GM21423 (cell line): Measurements from ENCODE around the gene ZNF614.
"Not testable (repeated sequence)": the region's sequence is repeated elsewhere in the genome, so short reads cannot be mapped to it uniquely, and the experiment has no call there.

Experiments used
- ATAC-seq: cut with Tn5 transposase; IDR thresholded peaks from one replicate; pipeline ENCODE4 v1.9.1; 2021; ENCODE audit warnings: mild to moderate bottlenecking, moderate library complexity; ENCODE audit not compliant: unreplicated experiment

Gene ZNF614

GRCh38 chr19:52028027-52028779 is at the start of gene ZNF614:
Gene ZNF614, minus strand, starts transcription at chr19:52028379. Its CDS starts 2,634 bp downstream, at chr19:52025745.
- peak; percentile 85 for ATAC-seq

DNA sequence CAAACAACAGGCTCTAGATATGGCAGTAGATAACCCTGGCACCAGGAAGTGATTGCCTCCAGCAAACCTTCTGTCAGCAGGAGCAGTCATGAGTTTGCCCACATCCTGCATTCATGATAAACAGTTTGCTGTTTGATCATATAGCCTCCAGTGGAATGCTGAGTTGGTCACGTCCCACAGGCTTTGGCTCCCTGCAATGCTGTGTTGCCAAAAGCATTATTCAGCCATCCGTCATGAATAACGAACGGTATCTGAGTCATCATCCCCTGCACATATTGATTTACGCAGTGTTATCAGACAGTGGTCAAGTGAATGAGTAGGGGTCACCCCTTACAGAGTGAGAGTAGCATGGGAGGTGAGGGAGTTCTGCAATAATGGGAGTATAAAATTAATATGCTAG is 42.3 kb upstream of the ZNF614 start:
- no peak for ATAC-seq

GRCh38 chr19:52069653-52070052 is 41.5 kb upstream of the ZNF614 start:
- no peak for ATAC-seq

- no peak for ATAC-seq
Measured at GRCh38 chr19:52066258-52066863, 38.2 kb upstream of the ZNF614 start.

- no peak for ATAC-seq
Measured at GRCh38 chr19:52065399-52065798, 37.2 kb upstream of the ZNF614 start.

GRCh38 chr19:52056480-52056879 is 28.3 kb upstream of the ZNF614 start:
- not testable (repeated sequence) for ATAC-seq

DNA sequence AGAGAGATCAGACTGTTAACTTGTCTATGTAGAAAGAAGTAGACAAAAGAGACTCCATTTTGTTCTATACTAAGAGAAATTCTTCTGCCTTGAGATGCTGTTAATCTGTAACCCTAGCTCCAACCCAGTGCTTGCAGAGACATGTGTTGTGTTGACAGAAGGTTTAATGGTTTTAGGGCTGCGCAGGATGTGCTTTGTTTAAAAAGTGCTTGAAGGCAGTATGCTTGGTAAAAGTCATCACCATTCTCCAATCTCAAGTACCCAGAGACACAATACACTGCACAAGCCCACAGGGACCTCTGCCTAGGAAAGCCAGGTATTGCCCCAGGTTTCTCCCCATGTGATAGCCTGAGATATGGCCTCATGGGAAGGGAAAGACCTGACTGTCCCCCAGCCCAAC is 23.6 kb upstream of the ZNF614 start:
- not testable (repeated sequence) for ATAC-seq

- ATAC-seq = peak; percentile 77
Measured at GRCh38 chr19:52048555-52049501, 20.6 kb upstream of the ZNF614 start, which contains the start of gene ZNF432. Gene ZNF432, minus strand, starts transcription at chr19:52048838. Its CDS starts 1,970 bp downstream, at chr19:52046868.

GRCh38 chr19:52039169-52039568 is 11.0 kb upstream of the ZNF614 start:
- ATAC-seq = no peak

DNA sequence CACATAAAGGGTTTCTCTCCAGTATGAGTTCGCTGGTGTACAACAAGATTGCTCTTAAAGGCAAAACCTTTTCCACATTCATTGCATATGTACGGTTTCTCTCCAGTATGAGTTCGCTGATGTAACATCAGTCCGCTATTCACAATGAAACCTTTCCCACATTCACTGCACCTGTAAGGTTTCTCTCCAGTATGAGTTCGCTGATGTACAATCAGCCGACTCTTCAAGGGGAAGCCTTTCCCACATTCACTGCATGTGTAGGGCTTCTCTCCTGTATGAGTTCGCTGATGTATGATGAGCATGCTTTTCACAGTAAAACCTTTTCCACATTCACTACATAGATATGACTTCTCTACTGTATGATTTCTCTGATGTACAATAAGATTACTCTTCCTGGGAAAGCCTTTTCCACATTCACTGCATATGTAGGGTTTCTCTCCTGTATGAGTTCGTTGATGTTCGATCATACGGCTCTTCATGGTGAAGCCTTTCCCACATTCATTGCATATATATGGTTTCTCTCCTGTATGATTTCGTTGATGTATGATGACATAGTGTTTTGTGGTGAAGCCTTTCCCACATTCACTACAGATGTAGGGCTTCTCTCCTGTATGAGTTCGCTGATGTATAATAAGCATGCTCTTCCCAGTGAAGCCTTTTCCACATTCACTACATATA is 6.0 kb upstream of the ZNF614 start:
- ATAC-seq = no peak

DNA sequence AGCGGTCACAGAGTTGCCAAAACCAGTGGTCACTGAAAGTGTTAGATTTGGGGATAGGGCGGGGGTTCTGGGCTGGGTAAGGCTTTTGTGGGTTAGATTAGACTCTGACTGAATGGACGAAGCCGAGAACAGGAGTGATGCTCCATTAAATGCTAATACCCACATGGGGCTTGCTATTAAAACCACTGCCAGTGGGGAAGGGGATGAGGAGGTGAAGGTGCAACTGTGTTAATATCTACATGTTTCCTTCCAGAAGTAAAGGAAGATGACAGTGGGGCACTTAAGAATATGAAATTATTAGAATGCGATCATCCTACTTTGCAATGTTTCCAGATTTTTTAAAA is 573 bp upstream of the ZNF614 start:
- ATAC-seq = no peak

DNA sequence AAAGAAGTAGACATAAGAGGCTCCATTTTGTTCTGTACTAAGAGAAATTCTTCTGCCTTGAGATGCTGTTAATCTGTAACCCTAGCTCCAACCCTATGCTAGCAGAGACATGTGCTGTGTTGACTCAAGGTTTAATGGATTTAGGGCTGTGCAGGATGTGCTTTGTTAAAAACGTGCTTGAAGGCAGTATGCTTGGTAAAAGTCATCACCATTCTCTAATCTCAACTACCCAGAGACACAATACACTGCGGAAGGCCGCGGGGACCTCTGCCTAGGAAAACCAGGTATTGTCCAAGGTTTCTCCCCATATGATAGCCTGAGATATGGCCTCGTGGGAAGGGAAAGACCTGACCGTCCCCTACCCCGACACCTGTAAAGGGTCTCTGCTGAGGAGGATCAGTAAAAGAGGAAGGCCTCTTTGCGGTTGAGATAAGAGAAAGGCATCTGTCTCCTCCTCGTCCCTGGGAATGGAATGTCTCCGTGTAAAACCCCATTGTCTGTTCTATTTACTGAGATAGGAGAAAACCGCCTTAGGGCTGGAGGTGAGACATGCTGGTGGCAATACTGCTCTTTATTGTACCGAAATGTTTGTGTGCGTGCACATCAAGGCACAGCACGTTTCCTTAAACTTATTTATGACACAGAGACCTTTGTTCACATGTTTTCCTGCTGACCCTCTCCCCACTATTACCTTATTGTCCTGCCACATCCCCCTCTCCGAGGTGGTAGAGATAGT is 1.8 kb downstream of the ZNF614 start:
- not testable (repeated sequence) for ATAC-seq

DNA sequence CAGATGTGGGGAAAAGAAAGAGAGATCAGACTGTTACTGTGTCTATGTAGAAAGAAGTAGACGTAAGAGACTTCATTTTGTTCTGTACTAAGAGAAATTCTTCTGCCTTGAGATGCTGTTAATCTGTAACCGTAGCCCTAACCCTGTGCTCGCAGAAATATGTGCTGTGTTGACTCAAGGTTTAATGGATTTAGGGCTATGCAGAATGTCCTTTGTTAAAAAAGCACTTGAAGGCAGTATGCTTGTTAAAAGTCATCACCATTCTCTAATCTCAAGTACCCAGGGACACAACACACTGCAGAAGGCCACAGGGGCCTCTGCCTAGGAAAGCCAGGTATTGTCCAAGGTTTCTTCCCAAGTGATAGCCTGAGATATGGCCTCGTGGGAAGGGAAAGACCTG is 3.7 kb downstream of the ZNF614 start:
- not testable (repeated sequence) for ATAC-seq

- ATAC-seq = no peak
Measured at GRCh38 chr19:52022193-52022592, 6.0 kb downstream of the ZNF614 start.

- no peak for ATAC-seq
Measured at GRCh38 chr19:52020506-52020905, 7.7 kb downstream of the ZNF614 start.

- no peak for ATAC-seq
Measured at GRCh38 chr19:52010674-52011073, 17.5 kb downstream of the ZNF614 start.

- peak; percentile 95 for ATAC-seq
Measured at GRCh38 chr19:52007806-52008557, 20.2 kb downstream of the ZNF614 start, which contains the start of gene ZNF615. Gene ZNF615, minus strand, starts transcription at chr19:52008211. Its CDS starts 4,500 bp downstream, at chr19:52003711.

GRCh38 chr19:52007451-52007805 is 20.8 kb downstream of the ZNF614 start:
- ATAC-seq = peak; percentile 8

- ATAC-seq = no peak
Measured at GRCh38 chr19:51994048-51994644, 34.0 kb downstream of the ZNF614 start.
